ENCODE results near the gene DKK1.

DNA sequence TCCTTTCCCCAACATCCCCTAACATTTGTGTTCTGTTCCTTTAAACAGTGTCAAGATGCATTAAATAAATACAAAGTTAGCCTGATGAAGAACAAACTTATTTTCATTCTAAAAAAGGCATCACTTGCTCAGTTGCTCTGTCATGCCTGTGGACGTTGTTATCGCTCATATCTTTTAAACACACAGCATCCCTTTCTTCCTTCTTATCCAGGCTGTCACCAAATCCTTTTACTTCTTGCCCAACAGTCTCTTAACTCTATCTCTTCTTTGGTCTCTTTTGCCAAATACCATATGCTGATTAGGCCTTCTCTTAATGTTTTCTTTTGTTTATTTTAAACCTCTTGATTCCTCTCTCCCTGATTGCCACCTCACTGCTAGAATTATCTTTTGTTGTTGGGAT lies 43.9 kb downstream of the DKK1 start:
- TF ChIP-seq, protein P1, sequence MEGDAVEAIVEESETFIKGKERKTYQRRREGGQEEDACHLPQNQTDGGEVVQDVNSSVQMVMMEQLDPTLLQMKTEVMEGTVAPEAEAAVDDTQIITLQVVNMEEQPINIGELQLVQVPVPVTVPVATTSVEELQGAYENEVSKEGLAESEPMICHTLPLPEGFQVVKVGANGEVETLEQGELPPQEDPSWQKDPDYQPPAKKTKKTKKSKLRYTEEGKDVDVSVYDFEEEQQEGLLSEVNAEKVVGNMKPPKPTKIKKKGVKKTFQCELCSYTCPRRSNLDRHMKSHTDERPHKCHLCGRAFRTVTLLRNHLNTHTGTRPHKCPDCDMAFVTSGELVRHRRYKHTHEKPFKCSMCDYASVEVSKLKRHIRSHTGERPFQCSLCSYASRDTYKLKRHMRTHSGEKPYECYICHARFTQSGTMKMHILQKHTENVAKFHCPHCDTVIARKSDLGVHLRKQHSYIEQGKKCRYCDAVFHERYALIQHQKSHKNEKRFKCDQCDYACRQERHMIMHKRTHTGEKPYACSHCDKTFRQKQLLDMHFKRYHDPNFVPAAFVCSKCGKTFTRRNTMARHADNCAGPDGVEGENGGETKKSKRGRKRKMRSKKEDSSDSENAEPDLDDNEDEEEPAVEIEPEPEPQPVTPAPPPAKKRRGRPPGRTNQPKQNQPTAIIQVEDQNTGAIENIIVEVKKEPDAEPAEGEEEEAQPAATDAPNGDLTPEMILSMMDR (tag by site-specific recombination; IDR thresholded peaks at IDR 0.05) = no peak
- TF ChIP-seq ZNF302 (tag by site-specific recombination; IDR thresholded peaks at IDR 0.05; ENCODE audit: low read depth) (no peak), ZBTB8A (tag by site-specific recombination; IDR thresholded peaks at IDR 0.05) (no peak), FEZF1 (tag by site-specific recombination; IDR thresholded peaks at IDR 0.05) (no peak), ZNF24 (tag by site-specific recombination; IDR thresholded peaks at IDR 0.05) (no peak), ZNF558 (tag by site-specific recombination; IDR thresholded peaks at IDR 0.05) (no peak)
- TF ChIP-seq, protein P2, sequence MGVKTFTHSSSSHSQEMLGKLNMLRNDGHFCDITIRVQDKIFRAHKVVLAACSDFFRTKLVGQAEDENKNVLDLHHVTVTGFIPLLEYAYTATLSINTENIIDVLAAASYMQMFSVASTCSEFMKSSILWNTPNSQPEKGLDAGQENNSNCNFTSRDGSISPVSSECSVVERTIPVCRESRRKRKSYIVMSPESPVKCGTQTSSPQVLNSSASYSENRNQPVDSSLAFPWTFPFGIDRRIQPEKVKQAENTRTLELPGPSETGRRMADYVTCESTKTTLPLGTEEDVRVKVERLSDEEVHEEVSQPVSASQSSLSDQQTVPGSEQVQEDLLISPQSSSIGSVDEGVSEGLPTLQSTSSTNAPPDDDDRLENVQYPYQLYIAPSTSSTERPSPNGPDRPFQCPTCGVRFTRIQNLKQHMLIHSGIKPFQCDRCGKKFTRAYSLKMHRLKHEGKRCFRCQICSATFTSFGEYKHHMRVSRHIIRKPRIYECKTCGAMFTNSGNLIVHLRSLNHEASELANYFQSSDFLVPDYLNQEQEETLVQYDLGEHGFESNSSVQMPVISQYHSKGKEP (tag by site-specific recombination; IDR thresholded peaks at IDR 0.05) = no peak
